Spleen (tissue), 11 donors: ENCODE data around the gene AHNAK2. TPM values are rescaled to one million over a fixed set of nuclear protein-coding genes. Genes with fewer than 3 reads are reported as not detected.

Source experiments
- DNase-seq: peaks from one replicate; pipeline ENCODE4 v3.0.0-alpha.2; 2020
- H3K27ac ChIP-seq, 8 donors: fragments of 200-600 bp; sonication (generic) in 7 of 8; 1 replicate in 4 of 8; 2 replicates in 4 of 8; pipeline versions ENCODE4 v1.5.0 to v1.8.0; 2016 to 2021; ENCODE audit warnings: inconsistent platforms in 4 of 8, mild to moderate bottlenecking in 4 of 8, moderate library complexity in 1 of 8
- H3K27me3 ChIP-seq, 7 donors: fragments of 200-600 bp; sonication (generic) in 6 of 7; replicated peaks in 1 of 7; 1 replicate in 4 of 7; 2 replicates in 3 of 7; pipeline versions ENCODE4 v1.5.0 to v1.8.0; 2016 to 2021; ENCODE audit warnings: inconsistent platforms in 3 of 7, mild to moderate bottlenecking in 1 of 7
- H3K36me3 ChIP-seq, 6 donors: fragments of 200-600 bp; sonication (generic) in 5 of 6; 1 replicate in 4 of 6; 2 replicates in 2 of 6; pipeline versions ENCODE4 v1.5.0 to v1.8.0; 2016 to 2021; ENCODE audit warnings: inconsistent platforms in 2 of 6
- H3K4me1 ChIP-seq, 6 donors: fragments of 200-600 bp; sonication (generic) in 5 of 6; 1 replicate in 3 of 6; 2 replicates in 3 of 6; pipeline versions ENCODE4 v1.5.0 to v1.8.0; 2016 to 2021; ENCODE audit warnings: inconsistent platforms in 3 of 6
- H3K4me3 ChIP-seq, 8 donors: fragments of 200-600 bp; sonication (generic) in 7 of 8; 1 replicate in 4 of 8; 2 replicates in 4 of 8; pipeline versions ENCODE4 v1.5.0 to v1.8.0; 2016 to 2021; ENCODE audit warnings: inconsistent platforms in 4 of 8, mild to moderate bottlenecking in 4 of 8, moderate library complexity in 2 of 8
- H3K9me3 ChIP-seq, 8 donors: fragments of 200-600 bp; sonication (generic) in 7 of 8; 1 replicate in 4 of 8; 2 replicates in 4 of 8; pipeline versions ENCODE4 v1.5.0 to v1.8.0; 2016 to 2021; ENCODE audit warnings: inconsistent platforms in 4 of 8
- CTCF ChIP-seq, 11 experiments: fragments of 200-600 bp in 7 of 11; fragments of 450-650 bp in 4 of 11; sonication (generic) in 4 of 11; IDR thresholded peaks in 8 of 11; conservative IDR thresholded peaks in 3 of 11; 1 replicate in 7 of 11; 2 replicates in 4 of 11; pipeline versions ENCODE4 v1.4.0 to v1.8.0; 2016 to 2021; ENCODE audit warnings: antibody characterized with exemption in 11 of 11, inconsistent platforms in 4 of 11, mild to moderate bottlenecking in 1 of 11
- POLR2A ChIP-seq, 3 donors: fragments of 450-650 bp; IDR thresholded peaks; one replicate each; pipeline ENCODE4 v1.5.1; 2017; ENCODE audit warnings: antibody characterized with exemption in 3 of 3, mild to moderate bottlenecking in 1 of 3
- POLR2AphosphoS5 ChIP-seq, 3 donors: sonication (generic); formaldehyde crosslinking; IDR thresholded peaks; one replicate each; pipeline ENCODE4 v1.5.1; 2017; ENCODE audit warnings: antibody characterized with exemption in 3 of 3
- WGBS, 5 donors: extraction: QIAGEN DNeasy Blood & Tissue Kit in 3 of 5; methylation state at CpG; one replicate each; pipeline versions ENCODE4 v1.1.5 to v1.1.7; 2013 to 2018; 5-methylcytosine and 5-hydroxymethylcytosine counted together
- intact Hi-C: fragments of 100-400 bp; cut with DNase I; formaldehyde crosslinking; loops from one replicate; pipeline ENCODE4 v1.15.0; 2023; ENCODE audit warnings: low total_unique reads
- polyA plus RNA-seq, 3 donors: library from polyadenylated mRNA; stranded (reverse); fragments of 200-250 nt; gene quantifications; one replicate each; pipeline ENCODE4 v1.2.1, GENCODE V29; 2013
- total RNA-seq, 7 donors: library from RNA; depleted of rRNA in 3 of 7; stranded (reverse); fragments of >200 nt in 3 of 7; fragmentation: NEBNext Ultra II Directional in 4 of 7; extraction: Animal tissue kit (Norgen Biotek cat#: 25700) in 4 of 7; gene quantifications; one replicate each; pipeline versions ENCODE4 v1.1.0 to v1.2.1, GENCODE V29; 2016 to 2021
- donor health status: healthy with polysubstance abuse.
- donor health status: DM: no; HTN: no; CAD: no; lungs with moderate emphysema.
- donor health status: DM: no; HTN: no; CAD: no.
- donor health status: Bipolar disorder and iron deficiency.
- donor health status: healthy.
- donor health status: DM: no; HTN: no; CAD: no.
- donor health status: DM: yes; HTN: yes; CAD: no.

AHNAK2 gene
- total and polyA plus RNA-seq, 10 donors: 0.26 to 1.3 (median 0.71) TPM

- Histone ChIP-seq H3K9me3 (peaks cover 0 to under 1% (median 0%) of the 10 kb centered on the region in 8 donors), H3K4me3 (no peak overlapping the region), H3K27ac (no peak overlapping the region), H3K27me3 (no peaks in the 10 kb centered on the region), H3K4me1 (peaks cover 0 to 5% (median 3%) of the 10 kb centered on the region in 6 donors), H3K36me3 (no peaks in the 10 kb centered on the region)
- TF ChIP-seq CTCF (IDR thresholded peaks at IDR 0.05 in 8 of 11, conservative IDR thresholded peaks at IDR 0.05 in 3 of 11) (no peak), POLR2A (IDR thresholded peaks at IDR 0.05) (no peak), POLR2AphosphoS5 (IDR thresholded peaks at IDR 0.05) (no peak)
- WGBS, 5 donors: 70 to 85% (median 80%) methylated on average over 4 of the region's 4 CpGs
- intact Hi-C loops: no loop called here
- DNase-seq: no peak
Observed at GRCh38 chr14:104917993-104918392, 60.2 kb downstream of the AHNAK2 start.

- 90 to 92% (median 90%) methylated on average over 9 of the region's 9 CpGs for WGBS, 5 donors
- TF ChIP-seq POLR2A (IDR thresholded peaks at IDR 0.05) (no peak), POLR2AphosphoS5 (IDR thresholded peaks at IDR 0.05) (no peak), CTCF (IDR thresholded peaks at IDR 0.05 in 8 of 11, conservative IDR thresholded peaks at IDR 0.05 in 3 of 11) (no peak)
Observed at GRCh38 chr14:104917116-104917515, 61.1 kb downstream of the AHNAK2 start.

GRCh38 chr14:104913435-104913834 lies 64.7 kb downstream of the AHNAK2 start:
- DNase-seq: no peak
- H3K9me3 ChIP-seq: peaks cover 0 to 23% (median 18%) of the 10 kb centered on the region in 8 donors
- H3K4me1 ChIP-seq: no peaks in the 10 kb centered on the region
- TF ChIP-seq POLR2AphosphoS5 (IDR thresholded peaks at IDR 0.05): no peak
- TF ChIP-seq CTCF (IDR thresholded peaks at IDR 0.05 in 8 of 11, conservative IDR thresholded peaks at IDR 0.05 in 3 of 11): no peak
- TF ChIP-seq POLR2A (IDR thresholded peaks at IDR 0.05): no peak
- intact Hi-C loops: no loop called here
- no peak overlapping the region for H3K27ac ChIP-seq
- no peaks in the 10 kb centered on the region for H3K36me3 ChIP-seq
- no peak overlapping the region for H3K4me3 ChIP-seq
- 80 to 94% (median 91%) methylated on average over 7 of the region's 7 CpGs for WGBS, 5 donors
- no peaks in the 10 kb centered on the region for H3K27me3 ChIP-seq

More at GRCh38 chr14:104917116-104917515, 61.1 kb downstream of the AHNAK2 start:
- Histone ChIP-seq H3K4me3 (no peak overlapping the region), H3K27ac (no peak overlapping the region), H3K9me3 (peaks cover 0 to 9% (median 6%) of the 10 kb centered on the region in 8 donors), H3K4me1 (no peaks in the 10 kb centered on the region), H3K27me3 (no peaks in the 10 kb centered on the region), H3K36me3 (no peaks in the 10 kb centered on the region)
- intact Hi-C loops: no loop called here
- no peak for DNase-seq

- 83 to 92% (median 87%) methylated on average over 3 of the region's 3 CpGs for WGBS, 5 donors
- H3K9me3 ChIP-seq: peaks cover 0 to 23% (median 18%) of the 10 kb centered on the region in 8 donors
- intact Hi-C loops: no loop called here
- H3K27ac ChIP-seq: no peak overlapping the region
- DNase-seq: no peak
- no peak overlapping the region for H3K4me3 ChIP-seq
- H3K4me1 ChIP-seq: no peaks in the 10 kb centered on the region
- TF ChIP-seq CTCF (IDR thresholded peaks at IDR 0.05 in 8 of 11, conservative IDR thresholded peaks at IDR 0.05 in 3 of 11) (no peak), POLR2AphosphoS5 (IDR thresholded peaks at IDR 0.05) (no peak), POLR2A (IDR thresholded peaks at IDR 0.05) (no peak)
- peaks cover 0 to under 1% (median 0%) of the 10 kb centered on the region in 7 donors for H3K27me3 ChIP-seq
- no peaks in the 10 kb centered on the region for H3K36me3 ChIP-seq
Observed at GRCh38 chr14:104912053-104912452, 66.1 kb downstream of the AHNAK2 start.
